Measurements from ENCODE around the gene THRAP3. TPM values are rescaled to one million over a fixed set of nuclear protein-coding genes. Genes with fewer than 3 reads are reported as not detected.
A peak's percentile ranks its signal among the peaks of the same experiment; 100 is the strongest.

THRAP3 gene
- total and polyA plus RNA-seq, 7 donors: 45.8 to 159 (median 96.6) TPM

DNA sequence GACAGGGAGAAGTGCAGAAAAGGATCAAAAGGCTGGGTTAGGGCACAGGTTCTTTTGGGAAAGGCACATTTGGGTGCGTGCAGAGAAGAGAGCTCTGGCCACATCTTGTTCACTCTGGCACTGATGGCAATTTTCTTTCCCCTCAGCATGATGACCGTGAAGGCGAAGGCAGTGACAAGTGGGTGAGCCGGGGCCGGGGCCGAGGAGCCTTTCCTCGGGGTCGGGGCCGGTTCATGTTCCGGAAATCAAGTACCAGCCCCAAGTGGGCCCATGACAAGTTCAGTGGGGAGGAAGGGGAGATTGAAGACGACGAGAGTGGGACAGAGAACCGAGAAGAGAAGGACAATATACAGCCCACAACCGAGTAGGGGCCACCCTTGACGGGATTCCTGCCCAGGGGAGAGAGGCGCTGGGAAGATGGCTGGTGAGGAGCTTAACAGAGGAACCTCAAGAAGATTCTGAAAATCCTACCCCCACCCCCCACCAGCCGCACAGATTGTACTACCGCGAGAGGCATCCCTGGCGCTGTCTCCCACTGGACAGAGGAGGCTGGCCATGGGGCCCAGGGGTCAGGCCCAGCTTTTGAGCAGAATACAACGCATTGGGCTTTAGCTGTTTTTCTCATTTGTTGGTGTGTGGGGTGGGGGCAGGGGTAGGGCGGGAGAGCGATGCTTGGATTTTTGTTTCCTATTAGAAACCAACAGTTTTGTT is 79.6 kb downstream of the THRAP3 start:
- WGBS, 3 donors: 83 to 85% (median 83%) methylated on average over 21 to 23 of the region's 23 CpGs

DNA sequence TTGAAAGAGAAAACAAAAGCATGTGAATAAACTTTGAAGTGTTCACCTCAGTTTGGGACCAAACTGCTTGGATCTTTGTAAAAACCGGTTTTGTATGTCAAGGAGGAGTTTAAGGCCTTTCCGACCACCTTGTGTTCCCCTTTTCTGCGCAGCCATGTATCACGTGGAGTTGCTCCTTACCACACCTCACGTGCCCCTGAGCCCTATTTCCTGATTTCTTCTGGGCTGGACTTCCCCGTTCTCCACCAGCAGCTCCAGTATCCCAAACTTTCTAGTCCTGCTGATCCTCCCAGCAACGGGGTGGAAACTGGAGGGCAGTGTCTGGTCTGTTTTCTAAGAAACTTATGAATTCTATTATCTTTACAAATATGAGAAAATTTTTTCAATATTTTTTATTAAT is 80.3 kb downstream of the THRAP3 start:
- DNase-seq (no peak), ATAC-seq (no peak)
- Histone ChIP-seq H3K4me3 (no peak overlapping the region), H3K4me1 (peaks cover 16% of the 10 kb centered on the region), H3K9me3 (no peaks in the 10 kb centered on the region), H3K36me3 (ENCODE audit: insufficient read depth in 1 of 2, low read depth in 1 of 2) (peaks cover 7 to 73% of the 10 kb centered on the region in 2 donors), H3K27ac (no peak overlapping the region), H3K27me3 (ENCODE audit: insufficient read depth in 3 of 3, low read length in 2 of 3) (no peaks in the 10 kb centered on the region)
- WGBS, 3 donors: 73 to 81% (median 78%) methylated on average over 7 of the region's 7 CpGs
- intact Hi-C loops (cut with DNase I): loop anchor here in 1 of 2 donors (5.0 kb wide), 1 partner anchor 63 kb away; no protein-coding TSS in a partner anchor
- TF ChIP-seq, protein P1, sequence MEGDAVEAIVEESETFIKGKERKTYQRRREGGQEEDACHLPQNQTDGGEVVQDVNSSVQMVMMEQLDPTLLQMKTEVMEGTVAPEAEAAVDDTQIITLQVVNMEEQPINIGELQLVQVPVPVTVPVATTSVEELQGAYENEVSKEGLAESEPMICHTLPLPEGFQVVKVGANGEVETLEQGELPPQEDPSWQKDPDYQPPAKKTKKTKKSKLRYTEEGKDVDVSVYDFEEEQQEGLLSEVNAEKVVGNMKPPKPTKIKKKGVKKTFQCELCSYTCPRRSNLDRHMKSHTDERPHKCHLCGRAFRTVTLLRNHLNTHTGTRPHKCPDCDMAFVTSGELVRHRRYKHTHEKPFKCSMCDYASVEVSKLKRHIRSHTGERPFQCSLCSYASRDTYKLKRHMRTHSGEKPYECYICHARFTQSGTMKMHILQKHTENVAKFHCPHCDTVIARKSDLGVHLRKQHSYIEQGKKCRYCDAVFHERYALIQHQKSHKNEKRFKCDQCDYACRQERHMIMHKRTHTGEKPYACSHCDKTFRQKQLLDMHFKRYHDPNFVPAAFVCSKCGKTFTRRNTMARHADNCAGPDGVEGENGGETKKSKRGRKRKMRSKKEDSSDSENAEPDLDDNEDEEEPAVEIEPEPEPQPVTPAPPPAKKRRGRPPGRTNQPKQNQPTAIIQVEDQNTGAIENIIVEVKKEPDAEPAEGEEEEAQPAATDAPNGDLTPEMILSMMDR (IDR thresholded peaks at IDR 0.05): no peak

More for the DNA sequence above, 79.6 kb downstream of the THRAP3 start:
- no peak for ATAC-seq
- Histone ChIP-seq H3K36me3 (ENCODE audit: insufficient read depth in 1 of 2, low read depth in 1 of 2) (peaks cover 7 to 73% of the 10 kb centered on the region in 2 donors), H3K9me3 (no peaks in the 10 kb centered on the region), H3K4me1 (peaks cover 17% of the 10 kb centered on the region), H3K27me3 (ENCODE audit: insufficient read depth in 3 of 3, low read length in 2 of 3) (no peaks in the 10 kb centered on the region), H3K4me3 (no peak overlapping the region), H3K27ac (no peak overlapping the region)
- intact Hi-C loops (cut with DNase I): loop anchor here in 1 of 2 donors (5.0 kb wide), 1 partner anchor 63 kb away; no protein-coding TSS in a partner anchor
- TF ChIP-seq, protein P1 (IDR thresholded peaks at IDR 0.05): no peak
- DNase-seq: no peak

DNA sequence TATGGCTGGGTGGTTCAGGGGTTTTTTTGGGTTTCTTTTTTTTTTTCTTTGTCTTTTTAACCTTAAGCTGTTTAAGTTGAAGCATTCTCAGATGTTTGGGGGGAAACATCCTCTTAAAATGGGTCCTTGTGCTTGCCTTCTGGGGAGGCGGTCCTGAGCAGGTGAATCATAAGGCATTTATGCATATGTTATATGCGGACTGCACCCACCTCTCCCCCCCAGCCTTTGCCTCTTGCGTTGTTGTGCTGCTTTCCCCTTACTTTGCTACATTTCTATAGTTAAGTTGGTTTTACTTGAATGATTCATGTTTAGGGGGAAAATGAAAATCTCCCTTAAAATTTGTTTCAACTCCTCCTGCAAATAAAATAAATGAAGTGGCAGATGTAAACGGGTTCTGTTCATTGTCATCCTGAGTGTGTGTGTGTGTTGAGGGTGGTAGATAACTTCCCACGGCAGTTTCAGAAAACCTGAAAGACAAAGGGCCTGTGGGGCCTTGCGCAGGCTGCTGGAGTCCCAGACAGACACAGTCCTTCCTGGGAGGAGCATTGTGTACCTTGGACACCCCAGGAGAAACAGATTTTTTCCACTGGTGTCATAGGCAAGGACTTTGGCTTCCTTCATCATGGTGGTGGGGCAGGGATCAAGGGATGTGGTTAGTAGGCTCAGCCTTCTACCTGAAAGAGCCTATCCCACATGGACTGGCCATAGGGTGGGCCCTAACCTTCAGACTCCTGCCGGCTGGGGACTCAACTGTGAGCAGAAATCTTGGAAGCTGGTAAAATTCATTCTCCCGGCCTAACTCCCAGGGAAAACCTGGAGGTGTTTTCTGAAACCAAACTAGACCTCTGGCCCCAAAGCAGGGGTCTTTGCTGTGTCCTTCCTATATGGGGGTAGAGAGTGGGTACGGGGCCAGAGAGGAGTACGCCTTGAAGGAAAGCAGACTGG is 81.0 kb downstream of the THRAP3 start:
- Histone ChIP-seq H3K27ac (peak overlapping the region; percentile 79), H3K4me3 (no peak overlapping the region), H3K36me3 (ENCODE audit: insufficient read depth in 1 of 2, low read depth in 1 of 2) (peaks cover 6 to 68% of the 10 kb centered on the region in 2 donors), H3K27me3 (ENCODE audit: insufficient read depth in 3 of 3, low read length in 2 of 3) (no peaks in the 10 kb centered on the region), H3K4me1 (peaks cover 9% of the 10 kb centered on the region), H3K9me3 (no peaks in the 10 kb centered on the region)
- TF ChIP-seq, protein P1 (IDR thresholded peaks at IDR 0.05): no peak
- WGBS, 3 donors: 78 to 83% (median 80%) methylated on average over 10 of the region's 10 CpGs
- DNase-seq: no peak
- intact Hi-C loops (cut with DNase I): loop anchor here in 1 of 2 donors (5.0 kb wide), 2 partner anchors 62 to 117 kb away; no protein-coding TSS in a partner anchor
- ATAC-seq: no peak

GRCh38 chr1:36305915-36306209 is 81.6 kb downstream of the THRAP3 start:
- Histone ChIP-seq H3K4me3 (peak overlapping the region; percentile 73), H3K27me3 (ENCODE audit: insufficient read depth in 3 of 3, low read length in 2 of 3) (no peaks in the 10 kb centered on the region), H3K27ac (peak overlapping the region; percentile 79), H3K4me1 (peaks cover 8% of the 10 kb centered on the region), H3K9me3 (no peaks in the 10 kb centered on the region), H3K36me3 (ENCODE audit: insufficient read depth in 1 of 2, low read depth in 1 of 2) (peaks cover 3 to 65% of the 10 kb centered on the region in 2 donors)
- WGBS, 3 donors: 68 to 75% (median 68%) methylated on average over 7 of the region's 7 CpGs
- intact Hi-C loops (cut with DNase I): loop anchor here in 1 of 2 donors (5.0 kb wide), 1 partner anchor 116 kb away; no protein-coding TSS in a partner anchor
- no peak for DNase-seq
- peak in 2 of 4 donors; percentile 3 to 13 for ATAC-seq
- TF ChIP-seq, protein P1 (IDR thresholded peaks at IDR 0.05): no peak
